Ecto neural progenitor cell (in vitro differentiated cells): ENCODE data around the gene SNX25.
"Not testable (repeated sequence)": the region's sequence is repeated elsewhere in the genome, so short reads cannot be mapped to it uniquely, and the experiment has no call there.

Experiments
- DNase-seq: peaks from one replicate; pipeline ENCODE4 v3.0.0-alpha.2; 2018; ENCODE audit warnings: low spot score

Gene SNX25

DNA sequence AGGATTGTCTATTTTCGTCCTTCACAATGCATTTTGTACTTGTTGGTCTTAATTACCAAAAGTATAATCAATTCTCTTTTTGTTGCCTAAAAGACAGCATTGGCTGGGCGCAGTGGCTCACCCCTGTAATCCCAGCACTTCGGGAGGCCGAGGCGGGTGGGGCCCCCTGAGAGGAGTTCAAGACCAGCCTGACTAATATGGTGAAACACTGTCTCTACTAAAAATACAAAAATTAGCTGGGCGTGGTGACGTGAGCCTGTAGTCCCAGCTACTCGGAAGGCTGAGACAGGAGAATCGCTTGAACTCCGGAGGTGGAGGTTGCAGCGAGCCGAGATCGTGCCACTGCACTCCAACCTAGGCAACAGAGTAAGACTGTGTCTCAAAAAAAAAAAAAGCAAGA is 4.3 kb upstream of the SNX25 start:
- not testable (repeated sequence) for DNase-seq

DNA sequence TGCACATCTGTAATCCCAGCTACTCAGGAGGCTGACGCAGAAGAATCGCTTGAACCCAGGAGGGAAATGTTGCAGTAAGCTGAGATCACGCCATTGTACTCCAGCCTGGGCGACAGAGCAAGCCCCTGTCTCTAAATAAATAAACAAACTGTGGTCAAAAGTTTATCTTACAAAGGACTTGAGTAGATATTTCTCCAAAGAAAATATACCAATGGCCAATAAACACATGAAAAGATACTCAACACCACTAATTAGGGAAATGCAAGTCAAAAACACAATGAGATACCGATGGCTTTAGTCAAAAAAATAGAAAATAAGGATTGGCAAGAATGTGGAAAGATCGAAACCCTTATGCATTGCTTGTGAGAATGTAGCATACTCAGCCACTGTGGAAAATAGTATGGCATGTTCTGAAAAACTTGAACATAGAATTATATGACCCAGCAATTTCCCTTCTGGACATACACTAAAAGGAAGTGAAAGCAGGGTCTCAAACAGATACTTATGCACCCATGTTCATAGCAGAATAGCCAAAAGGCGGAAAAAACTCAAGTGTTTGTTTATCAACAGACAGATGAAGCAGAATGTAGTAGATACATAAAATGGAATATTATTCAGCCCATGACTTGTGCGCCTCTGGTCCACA is 3.6 kb upstream of the SNX25 start:
- DNase-seq: no peak

GRCh38 chr4:185207466-185207865 is 1.9 kb upstream of the SNX25 start:
- DNase-seq: no peak

- DNase-seq: not testable (repeated sequence)
Observed at GRCh38 chr4:185209852-185210101, 379 bp downstream of the SNX25 start.

DNA sequence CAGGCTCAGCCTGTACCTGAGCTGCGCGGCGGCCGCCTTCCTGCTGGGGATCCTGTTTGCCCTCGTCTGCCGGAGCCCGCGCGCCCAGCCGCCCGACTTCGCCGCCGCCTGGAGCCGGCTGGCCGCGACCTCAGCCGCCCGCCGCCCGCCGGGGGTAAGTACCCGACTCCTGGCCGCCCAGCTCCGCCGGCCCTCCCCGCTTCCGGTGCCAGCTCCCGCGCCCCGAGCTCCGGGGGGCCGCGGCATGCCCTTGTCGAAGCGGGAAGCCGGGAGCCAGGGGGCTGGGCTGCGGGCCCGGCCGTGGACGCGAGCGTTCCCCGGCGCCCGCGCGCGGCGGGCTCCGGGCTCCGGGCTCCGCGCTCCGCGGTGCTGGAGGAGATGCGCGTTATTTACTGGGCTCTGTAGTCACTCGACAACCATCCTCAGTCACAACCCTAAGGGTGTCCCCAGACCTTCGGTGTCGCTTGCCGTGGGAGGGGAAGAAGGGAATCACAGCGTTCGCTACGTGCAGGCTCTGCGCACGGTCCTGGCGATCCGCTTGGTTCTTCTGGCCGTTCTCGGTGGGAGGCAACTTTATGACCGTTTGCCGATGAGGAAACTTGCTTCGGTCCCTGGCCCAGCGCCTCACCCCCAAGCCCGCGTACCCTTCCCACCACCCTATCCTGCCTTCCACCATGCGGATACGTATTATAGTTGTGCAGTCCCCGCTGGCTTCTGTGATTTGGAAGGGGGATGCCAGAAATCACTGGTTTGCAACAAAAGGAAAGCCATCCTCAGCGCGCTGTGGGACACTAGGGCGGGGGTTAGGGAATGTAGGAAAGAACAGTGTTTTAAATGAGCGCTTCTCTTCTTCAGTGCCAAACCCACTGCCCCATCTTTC is 944 bp downstream of the SNX25 start:
- peak; percentile 72 for DNase-seq

DNA sequence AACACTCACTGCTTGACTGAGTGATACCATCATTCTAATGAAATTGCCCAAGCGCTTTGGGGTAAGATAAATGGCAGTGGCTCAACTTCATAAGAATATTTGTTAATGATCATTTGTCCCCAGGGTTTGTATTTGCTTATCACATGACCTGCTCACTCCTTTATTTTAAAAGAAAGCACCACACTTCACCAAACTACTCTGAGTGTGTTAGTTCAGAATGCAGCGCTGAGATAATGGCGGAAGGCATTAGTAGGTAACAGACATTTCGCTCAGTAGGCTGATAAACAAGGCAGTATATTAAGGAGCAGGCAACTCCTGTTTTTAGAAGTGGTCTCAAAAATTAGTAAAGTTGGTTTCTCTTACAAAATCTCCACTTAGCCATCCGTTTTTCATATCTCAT is 1.6 kb downstream of the SNX25 start:
- no peak for DNase-seq

DNA sequence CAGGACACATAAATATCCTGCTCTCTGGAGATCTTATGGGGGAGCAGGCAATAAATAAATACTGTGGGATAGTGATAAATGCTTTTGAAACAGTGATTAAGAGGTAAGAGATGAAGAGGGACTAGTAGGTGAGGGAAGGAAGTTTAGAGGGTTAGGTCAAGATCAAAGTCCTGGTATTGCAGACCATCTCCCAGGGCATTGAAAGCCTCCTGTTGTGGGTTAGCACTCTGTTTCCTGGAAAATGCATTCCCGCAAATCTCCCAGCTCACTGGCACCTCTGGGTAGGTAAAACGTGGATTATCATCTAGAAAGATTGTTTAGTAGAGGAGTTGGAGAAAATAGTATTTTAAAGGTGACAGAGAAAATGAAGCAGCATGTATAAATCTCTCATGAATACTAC is 2.2 kb downstream of the SNX25 start:
- DNase-seq: no peak

GRCh38 chr4:185212581-185212980 is 3.2 kb downstream of the SNX25 start:
- no peak for DNase-seq

GRCh38 chr4:185213877-185214276 is 4.5 kb downstream of the SNX25 start:
- no peak for DNase-seq

- no peak for DNase-seq
Observed at GRCh38 chr4:185215261-185215660, 5.9 kb downstream of the SNX25 start.

DNA sequence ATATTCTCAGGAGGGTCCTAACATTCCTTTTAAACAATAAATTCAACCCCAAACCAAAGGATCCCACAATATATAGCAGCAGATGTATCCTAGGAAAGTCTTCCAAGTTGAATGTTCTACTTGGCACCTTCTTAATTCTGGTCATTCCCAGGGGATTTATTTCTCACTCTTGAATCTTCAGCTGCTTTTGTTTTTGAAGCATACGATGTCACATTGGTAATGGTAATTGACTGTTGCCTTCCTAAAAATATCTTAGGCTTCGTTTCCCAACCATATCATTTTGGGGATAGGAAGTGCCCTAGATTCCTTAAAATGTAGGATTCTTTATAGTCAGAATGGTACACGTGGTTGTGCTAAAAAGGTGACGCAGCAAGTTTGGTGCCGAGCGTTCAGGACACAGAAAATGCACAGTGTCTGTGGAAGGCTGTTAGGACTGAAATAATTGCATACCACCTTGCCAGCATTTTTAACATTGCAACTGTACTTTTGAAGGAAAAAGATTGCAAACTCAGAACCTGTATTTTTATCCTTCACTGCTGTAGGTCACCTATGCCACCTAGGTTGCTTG is 8.1 kb downstream of the SNX25 start:
- DNase-seq: no peak

DNA sequence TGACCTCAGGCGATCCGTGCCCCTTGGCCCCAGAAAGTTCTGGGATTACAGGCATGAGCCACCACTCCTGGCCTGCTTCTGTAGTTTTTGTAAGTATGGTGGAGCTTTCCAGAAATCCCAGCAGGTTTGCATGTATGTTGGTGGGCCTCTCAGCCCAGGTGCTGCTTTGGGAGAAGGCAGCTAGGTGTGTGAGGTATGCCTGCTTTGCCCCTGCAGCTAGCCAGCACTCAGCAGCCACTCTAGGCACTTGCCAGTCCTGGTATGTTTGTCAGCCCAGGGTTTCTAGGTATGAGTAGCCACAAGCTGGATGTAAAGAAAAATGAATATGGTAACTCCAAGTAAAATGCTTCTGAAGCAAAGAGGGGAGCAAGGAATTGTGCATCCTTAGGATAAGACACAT is 8.9 kb downstream of the SNX25 start:
- no peak for DNase-seq

- no peak for DNase-seq
Observed at GRCh38 chr4:185219551-185220344, 10.3 kb downstream of the SNX25 start.

DNA sequence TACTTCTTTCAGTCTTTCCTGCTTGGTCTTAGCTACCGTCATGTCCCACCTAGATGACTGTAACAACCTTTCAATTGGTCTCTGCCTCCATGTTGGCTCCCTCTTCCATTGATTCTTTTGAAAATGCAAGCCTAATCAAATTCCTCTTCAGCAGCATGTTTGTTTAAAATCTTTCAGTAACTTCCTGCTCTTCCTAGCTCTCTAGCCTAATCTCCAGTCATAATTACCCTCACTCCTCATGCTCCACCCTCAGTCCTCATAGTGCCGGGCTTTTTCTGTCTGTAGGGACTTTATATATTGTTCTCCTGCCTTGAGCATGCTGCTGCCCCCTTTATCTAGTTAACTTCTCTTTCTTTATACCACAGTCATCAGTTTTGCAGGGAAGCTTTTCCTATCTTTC is 12.1 kb downstream of the SNX25 start:
- no peak for DNase-seq

DNA sequence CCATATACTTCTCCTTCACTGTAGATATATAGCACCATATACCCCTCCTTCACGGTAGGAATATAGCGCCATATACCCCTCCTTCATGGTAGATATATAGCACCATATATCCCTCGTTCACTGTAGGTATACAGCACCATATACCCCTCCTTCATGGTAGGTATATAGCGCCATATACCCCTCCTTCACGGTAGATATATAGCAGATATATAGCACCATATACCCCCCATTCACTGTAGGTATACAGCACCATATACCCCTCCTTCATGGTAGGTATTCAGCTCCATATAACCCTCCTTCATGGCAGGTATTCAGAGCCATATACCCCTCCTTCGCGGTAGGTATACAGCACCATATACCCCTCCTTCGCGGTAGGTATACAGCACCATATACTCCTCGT is 12.5 kb downstream of the SNX25 start:
- DNase-seq: no peak

DNA sequence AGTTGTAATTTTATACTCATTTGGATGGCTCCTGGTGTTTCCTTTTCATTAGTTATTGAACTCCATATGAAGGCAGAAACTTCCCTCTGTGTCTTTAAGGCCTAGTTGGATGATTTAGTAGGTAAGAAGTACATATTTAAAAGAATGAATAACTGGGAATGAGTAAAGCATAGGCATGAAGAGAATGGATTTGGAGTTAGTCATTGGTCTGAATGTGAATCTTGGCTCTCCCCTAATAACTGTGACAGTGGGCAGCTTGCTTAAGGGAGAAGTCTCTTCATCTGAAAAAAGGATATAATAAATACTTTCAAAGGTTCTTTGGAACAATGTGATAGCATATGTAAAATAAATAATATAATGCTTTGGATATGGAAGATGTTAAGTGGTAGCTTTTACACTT is 13.2 kb downstream of the SNX25 start:
- no peak for DNase-seq

GRCh38 chr4:185224597-185224996 is 15.2 kb downstream of the SNX25 start:
- no peak for DNase-seq

GRCh38 chr4:185225940-185226339 is 16.5 kb downstream of the SNX25 start:
- DNase-seq: no peak

GRCh38 chr4:185227131-185227551 is 17.7 kb downstream of the SNX25 start:
- no peak for DNase-seq

DNA sequence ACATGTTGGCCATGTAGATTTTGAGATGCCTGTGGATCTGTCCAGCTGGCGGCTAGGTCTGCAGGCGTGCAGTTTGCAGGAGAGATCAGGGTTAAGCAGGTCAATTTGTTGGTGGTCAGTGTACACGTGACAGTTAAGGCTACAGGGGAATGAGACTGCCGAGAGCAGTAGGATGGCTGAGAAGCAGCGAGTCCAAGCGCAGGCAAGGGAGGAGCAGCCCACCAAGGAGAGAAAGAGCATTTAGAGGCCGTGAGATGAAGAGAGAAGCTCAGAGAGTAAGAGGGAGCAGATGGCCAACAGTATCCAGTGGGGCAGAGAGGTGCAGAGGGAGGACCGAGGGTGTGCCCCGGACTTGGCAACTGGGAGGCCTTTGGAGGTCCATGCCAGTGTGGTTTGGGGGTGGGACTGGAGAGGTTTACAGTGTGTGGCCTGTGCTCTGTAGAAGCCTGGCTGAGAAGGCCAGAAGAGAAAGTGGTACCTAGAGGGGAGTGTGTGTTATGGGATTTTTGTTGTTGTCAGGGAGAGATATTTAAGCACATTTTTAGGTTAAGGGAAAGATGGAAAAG is 18.4 kb downstream of the SNX25 start:
- no peak for DNase-seq

DNA sequence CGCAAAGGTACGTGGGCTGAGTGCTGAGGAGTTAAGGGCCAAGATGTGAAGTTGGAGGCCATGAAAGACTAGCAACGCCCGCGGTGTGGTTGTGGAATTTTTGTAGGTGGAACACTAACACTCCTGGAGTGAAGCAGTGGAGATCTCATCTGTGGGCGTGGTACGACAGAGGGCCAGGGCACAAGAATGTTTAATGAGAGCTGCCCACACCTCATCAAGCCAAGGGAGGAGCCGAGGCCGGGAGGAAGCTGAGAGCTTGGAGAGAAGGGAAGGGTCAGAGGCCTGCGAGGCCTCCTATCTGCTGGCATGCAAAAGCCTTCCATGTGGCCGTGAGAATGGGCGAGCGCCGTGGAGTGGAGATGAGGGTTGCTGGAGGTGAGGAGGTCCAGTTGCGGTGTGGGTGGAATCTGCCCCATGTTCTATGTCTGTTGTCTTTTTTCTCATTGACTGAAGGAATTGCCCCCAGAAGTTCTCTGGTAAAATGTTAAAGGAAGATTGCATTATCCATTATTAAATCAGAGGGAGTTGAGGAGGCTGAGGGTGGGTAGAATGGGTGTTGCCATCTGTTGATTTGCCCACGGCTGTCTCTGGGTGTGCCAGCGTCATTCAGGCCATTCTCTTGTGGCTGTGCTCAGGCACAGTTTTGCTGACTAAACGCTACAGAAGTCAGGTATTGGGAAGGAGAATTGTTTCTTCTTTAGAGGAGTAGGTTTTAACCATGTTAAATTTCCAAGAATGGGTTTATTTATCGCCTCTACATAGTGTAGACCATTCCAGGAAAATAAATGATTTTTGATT is 19.8 kb downstream of the SNX25 start:
- no peak for DNase-seq

DNA sequence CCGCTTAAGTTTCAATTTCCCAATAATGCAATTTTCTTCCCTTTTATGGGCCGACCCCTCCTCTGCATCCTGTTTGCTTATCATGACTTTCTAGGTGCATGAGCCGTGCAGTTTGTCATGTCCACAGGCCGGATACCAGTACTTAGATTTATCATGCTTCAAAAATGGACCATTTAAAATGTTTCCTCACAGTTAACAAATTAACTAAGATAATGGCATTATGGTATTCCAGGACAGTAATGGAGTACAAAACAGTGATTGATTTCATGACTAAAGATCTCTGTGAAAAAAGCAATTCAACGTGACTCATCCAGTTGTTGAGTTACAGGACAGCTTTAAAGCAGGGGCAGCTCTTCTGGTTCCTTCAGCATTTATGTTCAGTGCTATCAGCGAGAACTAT is 23.0 kb downstream of the SNX25 start:
- no peak for DNase-seq
